ENCODE measurements around the gene C17orf78. TPM values are rescaled to one million over a fixed set of nuclear protein-coding genes. Genes with fewer than 3 reads are reported as not detected.
"Not testable (repeated sequence)": the region's sequence is repeated elsewhere in the genome, so short reads cannot be mapped to it uniquely, and the experiment has no call there.

The C17orf78 gene
- total RNA-seq, 3 donors from 2014 or later, result not detected

DNA sequence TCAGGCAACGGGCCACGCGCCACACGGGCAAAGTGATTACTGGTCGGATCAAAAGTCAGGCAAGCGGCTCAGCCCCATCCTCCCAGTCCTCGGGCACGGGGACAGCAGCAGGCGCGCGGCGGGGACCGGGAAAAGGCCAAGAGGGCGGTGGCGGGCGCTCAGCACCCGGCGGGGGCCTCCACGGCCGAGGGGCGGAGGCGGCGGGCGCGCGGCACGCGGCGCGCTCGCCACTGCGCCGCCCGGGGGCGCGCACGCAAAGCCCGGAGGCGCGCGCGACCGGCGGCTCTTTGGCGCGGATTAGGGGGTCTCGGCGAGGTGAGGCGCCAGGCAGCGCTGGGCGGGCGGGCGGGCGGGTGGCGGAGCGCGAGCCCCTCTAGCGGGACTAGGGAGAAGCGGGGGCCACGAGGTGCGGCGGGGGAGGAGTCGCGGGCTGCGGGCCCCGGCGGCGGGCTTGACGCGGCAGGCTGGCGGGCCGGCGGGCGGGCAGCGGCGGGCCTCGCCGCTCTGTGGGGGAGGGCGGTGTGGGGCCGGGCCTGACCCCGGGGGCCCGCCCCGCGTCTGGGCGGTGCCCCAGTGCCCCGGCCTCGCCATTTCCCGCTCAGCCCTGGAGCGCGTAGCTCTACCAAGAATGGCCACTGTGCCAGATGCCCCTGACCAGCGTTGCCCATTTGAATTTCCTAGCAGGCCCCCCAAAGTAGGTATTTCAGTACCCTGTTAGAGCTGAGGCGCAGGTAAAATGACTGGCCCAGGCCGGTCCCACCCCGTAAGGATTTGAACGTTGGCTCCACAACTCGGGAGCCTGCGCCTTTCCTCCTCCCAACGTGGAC lies 31.1 kb downstream of the C17orf78 start, which contains the start of the genes ACACA and TADA2A:
Gene ACACA (minus strand): TSS at position 202 of the 827 bp plus-strand sequence. CDS start 537 bp downstream, outside the sequence.
Gene TADA2A (plus strand): TSS at position 252 of the 827 bp plus-strand sequence. CDS start 4,480 bp downstream, outside the sequence.
- Histone ChIP-seq H3K27me3 (no peaks in the 10 kb centered on the region), H3K27ac (peak within 1 kb of the TSS; percentile 93 to 99), H3K36me3 (no peaks in the 10 kb centered on the region), H3K4me3 (peak within 1 kb of the TSS; percentile 64 to 97 (median 79)), H3K4me1 (no peaks in the 10 kb centered on the region), H3K9me3 (no peaks in the 10 kb centered on the region)
- peak; percentile 61 to 72 for DNase-seq (ENCODE audit: low spot score in 2 of 2)
- intact Hi-C loops (cut with DNase I; ENCODE audit: low total_unique reads), result no loop called here
- TF ChIP-seq, protein P1, sequence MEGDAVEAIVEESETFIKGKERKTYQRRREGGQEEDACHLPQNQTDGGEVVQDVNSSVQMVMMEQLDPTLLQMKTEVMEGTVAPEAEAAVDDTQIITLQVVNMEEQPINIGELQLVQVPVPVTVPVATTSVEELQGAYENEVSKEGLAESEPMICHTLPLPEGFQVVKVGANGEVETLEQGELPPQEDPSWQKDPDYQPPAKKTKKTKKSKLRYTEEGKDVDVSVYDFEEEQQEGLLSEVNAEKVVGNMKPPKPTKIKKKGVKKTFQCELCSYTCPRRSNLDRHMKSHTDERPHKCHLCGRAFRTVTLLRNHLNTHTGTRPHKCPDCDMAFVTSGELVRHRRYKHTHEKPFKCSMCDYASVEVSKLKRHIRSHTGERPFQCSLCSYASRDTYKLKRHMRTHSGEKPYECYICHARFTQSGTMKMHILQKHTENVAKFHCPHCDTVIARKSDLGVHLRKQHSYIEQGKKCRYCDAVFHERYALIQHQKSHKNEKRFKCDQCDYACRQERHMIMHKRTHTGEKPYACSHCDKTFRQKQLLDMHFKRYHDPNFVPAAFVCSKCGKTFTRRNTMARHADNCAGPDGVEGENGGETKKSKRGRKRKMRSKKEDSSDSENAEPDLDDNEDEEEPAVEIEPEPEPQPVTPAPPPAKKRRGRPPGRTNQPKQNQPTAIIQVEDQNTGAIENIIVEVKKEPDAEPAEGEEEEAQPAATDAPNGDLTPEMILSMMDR (IDR thresholded peaks at IDR 0.05), result peak in 2 of 3 donors; percentile 28 to 31
- TF ChIP-seq POLR2AphosphoS5 (IDR thresholded peaks at IDR 0.05) (peak; percentile 68 to 71 (median 69)), POLR2A (IDR thresholded peaks at IDR 0.05) (peak; percentile 43)

DNA sequence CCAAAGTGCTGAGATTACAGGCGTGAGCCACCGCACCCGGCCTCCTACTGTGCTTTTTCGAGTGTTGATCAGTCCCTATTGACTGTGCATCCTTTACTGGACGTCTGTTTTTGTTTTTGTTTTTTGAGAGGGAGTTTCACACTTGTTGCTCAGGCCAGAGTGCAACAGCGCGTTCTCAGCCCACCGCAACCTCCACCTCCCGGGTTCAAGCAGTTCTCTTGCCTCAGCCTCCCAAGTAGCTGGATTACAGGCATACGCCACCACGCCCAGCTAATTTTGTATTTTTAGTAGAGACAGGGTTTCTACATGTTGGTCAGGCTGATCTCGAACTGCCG lies 32.3 kb downstream of the C17orf78 start:
- peak overlapping the region in 1 of 2 donors; percentile 99 for H3K27ac ChIP-seq
- intact Hi-C loops (cut with DNase I; ENCODE audit: low total_unique reads), result not testable (repeated sequence)

DNA sequence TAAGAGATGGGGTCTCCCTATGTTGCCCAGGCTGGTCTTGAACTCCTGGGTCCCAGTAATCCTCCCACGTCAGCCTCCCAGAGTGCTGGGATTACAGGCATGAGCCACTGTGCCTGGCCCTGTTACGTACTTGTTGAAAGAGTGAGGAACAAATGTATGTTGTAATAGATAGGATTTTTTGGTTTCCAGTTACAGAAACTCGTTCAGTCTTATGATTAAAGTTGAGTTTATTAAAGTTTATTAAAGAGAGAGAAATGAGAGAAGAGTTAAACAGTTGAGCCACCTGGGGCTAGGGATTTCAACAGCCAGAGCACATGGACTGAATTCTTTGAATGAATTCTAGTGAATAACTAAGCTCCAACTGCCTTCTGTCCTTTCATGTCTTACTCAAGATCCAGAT lies 34.6 kb downstream of the C17orf78 start:
- TF ChIP-seq, protein P1 (IDR thresholded peaks at IDR 0.05), result no peak
- TF ChIP-seq POLR2AphosphoS5 (IDR thresholded peaks at IDR 0.05), result no peak
- no peak for TF ChIP-seq POLR2A (IDR thresholded peaks at IDR 0.05)
- no peaks in the 10 kb centered on the region for H3K4me1 ChIP-seq
- no peaks in the 10 kb centered on the region for H3K9me3 ChIP-seq
- no peaks in the 10 kb centered on the region for H3K27me3 ChIP-seq
- intact Hi-C loops (cut with DNase I; ENCODE audit: low total_unique reads), result loop anchor here (5.0 kb wide), 1 partner anchor 77 kb away; the partner anchor contains the start of gene DUSP14
- DNase-seq (ENCODE audit: low spot score in 2 of 2), result no peak
- H3K4me3 ChIP-seq, result no peak overlapping the region
- no peak overlapping the region for H3K27ac ChIP-seq
- H3K36me3 ChIP-seq, result no peaks in the 10 kb centered on the region

More for the DNA sequence above, 32.3 kb downstream of the C17orf78 start:
- H3K4me1 ChIP-seq; DNase-seq (ENCODE audit: low spot score in 2 of 2); H3K36me3 ChIP-seq; H3K9me3 ChIP-seq; H3K27me3 ChIP-seq; H3K4me3 ChIP-seq: not testable (repeated sequence)

DNA sequence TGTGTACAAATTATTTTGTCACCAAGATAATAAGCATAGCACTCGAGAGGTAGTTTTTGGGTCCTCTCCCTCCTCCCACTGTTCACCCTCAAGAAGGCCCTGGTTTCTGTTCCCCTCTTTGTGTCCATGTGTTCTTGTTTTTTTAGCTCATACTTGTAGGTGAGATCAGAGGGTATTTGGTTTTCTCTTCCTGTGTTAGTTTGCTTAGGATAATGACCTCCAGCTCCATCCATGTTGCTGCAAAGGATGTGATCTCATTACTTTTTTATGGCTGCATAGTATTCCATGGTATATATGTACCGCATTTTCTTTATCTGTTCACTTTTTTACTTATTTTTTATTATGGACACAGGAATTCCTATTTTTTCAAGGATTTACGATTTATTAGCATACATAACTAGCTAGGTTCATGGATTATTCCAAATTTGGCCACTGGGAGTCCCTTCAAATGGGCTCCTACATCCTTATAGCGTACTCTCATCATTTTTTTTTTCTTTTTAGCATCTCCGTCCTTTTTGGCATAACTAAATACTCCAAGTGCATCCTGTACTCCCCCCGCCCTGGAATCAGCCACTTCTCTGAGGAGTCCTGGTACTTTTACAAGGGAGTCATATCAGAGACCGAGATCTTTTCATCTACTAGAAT lies 38.2 kb downstream of the C17orf78 start:
- TF ChIP-seq, protein P1 (IDR thresholded peaks at IDR 0.05), result no peak
- TF ChIP-seq POLR2AphosphoS5 (IDR thresholded peaks at IDR 0.05) (no peak), POLR2A (IDR thresholded peaks at IDR 0.05) (no peak)
- intact Hi-C loops (cut with DNase I; ENCODE audit: low total_unique reads), result loop anchor here (5.0 kb wide), 1 partner anchor 73 kb away; the partner anchor contains the start of gene DUSP14
- H3K4me3 ChIP-seq, result no peak overlapping the region
- H3K27me3 ChIP-seq, result no peaks in the 10 kb centered on the region
- no peaks in the 10 kb centered on the region for H3K36me3 ChIP-seq
- no peak for DNase-seq (ENCODE audit: low spot score in 2 of 2)
- H3K9me3 ChIP-seq, result no peaks in the 10 kb centered on the region
- no peaks in the 10 kb centered on the region for H3K4me1 ChIP-seq
- H3K27ac ChIP-seq, result no peak overlapping the region

DNA sequence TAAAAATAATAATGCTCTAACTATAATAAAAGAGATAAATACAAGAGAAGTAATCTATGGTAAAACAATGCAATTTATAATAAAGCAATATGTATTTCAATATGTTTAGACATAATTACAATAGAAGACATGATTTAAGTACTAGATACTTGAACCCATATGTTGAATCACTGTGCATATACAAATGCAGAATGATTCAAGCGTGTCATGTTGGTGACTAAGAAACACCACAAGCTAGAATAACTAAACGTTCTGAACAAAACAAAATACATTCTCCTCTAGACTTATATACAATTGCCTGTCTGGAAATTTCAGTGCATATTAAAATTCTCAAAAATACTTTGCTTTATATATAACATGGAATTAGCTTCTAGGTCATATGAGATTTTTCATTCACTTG lies 42.1 kb downstream of the C17orf78 start:
- TF ChIP-seq, protein P1 (IDR thresholded peaks at IDR 0.05), result no peak
- TF ChIP-seq POLR2AphosphoS5 (IDR thresholded peaks at IDR 0.05) (no peak), POLR2A (IDR thresholded peaks at IDR 0.05) (no peak)
- Histone ChIP-seq H3K4me3 (no peak overlapping the region), H3K27me3 (no peaks in the 10 kb centered on the region), H3K27ac (no peak overlapping the region), H3K36me3 (no peaks in the 10 kb centered on the region), H3K9me3 (no peaks in the 10 kb centered on the region), H3K4me1 (no peaks in the 10 kb centered on the region)
- DNase-seq (ENCODE audit: low spot score in 2 of 2), result no peak
- intact Hi-C loops (cut with DNase I; ENCODE audit: low total_unique reads), result no loop called here

Data from breast epithelium (tissue), 4 donors.